K562 (cell line): ENCODE results near the gene SPINT3. TPM values are rescaled to one million over a fixed set of nuclear protein-coding genes. Genes with fewer than 3 reads are reported as not detected.
A peak's percentile ranks its signal among the peaks of the same experiment; 100 is the strongest.

Experiments used
- CAMTA2 ChIP-seq: fragments of 250-450 bp; sonication (Bioruptor Pico); conservative IDR thresholded peaks from 2 replicates; pipeline ENCODE4 v1.5.1; 2022
- CGGBP1 ChIP-seq: fragments of 250-450 bp; sonication (Bioruptor Pico); IDR thresholded peaks from 2 replicates; pipeline ENCODE4 v1.9.0; 2021; ENCODE audit warnings: mild to moderate bottlenecking
- CSDE1 ChIP-seq, 2 experiments: fragments of 450-650 bp; IDR thresholded peaks; 2 replicates each; pipeline ENCODE4 v1.6.1; 2016; ENCODE audit warnings: mild to moderate bottlenecking in 1 of 2
- HOXB6 ChIP-seq: fragments of 250-450 bp; sonication (Bioruptor Pico); IDR thresholded peaks from 2 replicates; pipeline ENCODE4 v1.5.1; 2022; ENCODE audit warnings: mild to moderate bottlenecking, borderline replicate concordance
- JUNB ChIP-seq: fragments of 450-650 bp; formaldehyde crosslinking; conservative IDR thresholded peaks from 2 replicates; pipeline ENCODE4 v1.4.0; 2020; ENCODE audit warnings: mild to moderate bottlenecking
- MAFF ChIP-seq: IDR thresholded peaks from 2 replicates; pipeline ENCODE4 v1.6.1; 2012; ENCODE audit warnings: low read length, improper control_type of control experiment
- MECOM ChIP-seq: fragments of 250-450 bp; sonication (Bioruptor Pico); IDR thresholded peaks from 2 replicates; pipeline ENCODE4 v1.8.0; 2022; ENCODE audit warnings: inconsistent platforms
- SMAD1 ChIP-seq: fragments of 150-350 bp; IDR thresholded peaks from 2 replicates; pipeline ENCODE4 v1.6.1; 2014; ENCODE audit warnings: low read length, low read depth; ENCODE audit not compliant: partially characterized antibody
- SMAD4 ChIP-seq: fragments of 250-450 bp; sonication (Bioruptor Pico); conservative IDR thresholded peaks from 2 replicates; pipeline ENCODE4 v1.8.0; 2021; ENCODE audit warnings: inconsistent platforms, mild to moderate bottlenecking, moderate library complexity
- SMARCC2 ChIP-seq: fragments of 450-650 bp; IDR thresholded peaks from 2 replicates; pipeline ENCODE4 v1.6.1; 2017; ENCODE audit warnings: antibody characterized with exemption, moderate library complexity, mild to moderate bottlenecking, low read depth
- SP1 ChIP-seq: sonication (generic); formaldehyde crosslinking; IDR thresholded peaks from 2 replicates; pipeline ENCODE4 v1.8.1; 2022; ENCODE audit warnings: mild to moderate bottlenecking, missing genetic modification reagents
- SP2 ChIP-seq: IDR thresholded peaks from 2 replicates; pipeline ENCODE4 v1.6.1; 2011; ENCODE audit warnings: mild to moderate bottlenecking, low read depth, low read length, moderate library complexity; ENCODE audit not compliant: poor library complexity, severe bottlenecking; ENCODE audit errors: extremely low read depth
- STAG1 ChIP-seq: sonication (generic); formaldehyde crosslinking; IDR thresholded peaks from 2 replicates; pipeline ENCODE4 v1.5.0; 2020; ENCODE audit warnings: missing genetic modification reagents, borderline replicate concordance
- STAT5B ChIP-seq: fragments of 250-450 bp; sonication (Bioruptor Pico); IDR thresholded peaks from 2 replicates; pipeline ENCODE4 v1.8.0; 2021; ENCODE audit warnings: mild to moderate bottlenecking, inconsistent platforms
- TEAD2 ChIP-seq: fragments of 450-650 bp; IDR thresholded peaks from 2 replicates; pipeline ENCODE4 v1.6.1; 2016; ENCODE audit warnings: missing genetic modification characterization, control low read depth, missing compliant biosample characterization
- TFAM ChIP-seq: fragments of 250-450 bp; sonication (Bioruptor Pico); conservative IDR thresholded peaks from 2 replicates; pipeline ENCODE4 v1.5.0; 2021; ENCODE audit warnings: mild to moderate bottlenecking, moderate library complexity
- TRIM28 ChIP-seq: fragments of 450-650 bp; IDR thresholded peaks from 2 replicates; pipeline ENCODE4 v1.6.1; 2017
- YBX1 ChIP-seq: fragments of 450-650 bp; IDR thresholded peaks from 2 replicates; pipeline ENCODE4 v1.7.1; 2016; ENCODE audit warnings: mild to moderate bottlenecking
- ZNF197 ChIP-seq: fragments of 200-800 bp; sonication (Bioruptor generic); IDR thresholded peaks from 2 replicates; pipeline ENCODE4 v1.6.1; 2016; ENCODE audit warnings: low read depth, missing genetic modification characterization, missing compliant biosample characterization
- ZNF511 ChIP-seq: sonication (generic); formaldehyde crosslinking; IDR thresholded peaks from 2 replicates; pipeline ENCODE4 v1.8.0; 2022; ENCODE audit warnings: mild to moderate bottlenecking, missing genetic modification reagents
- ZNF77 ChIP-seq: fragments of 250-450 bp; sonication (Bioruptor Pico); IDR thresholded peaks from 2 replicates; pipeline ENCODE4 v1.5.0; 2020
- polyA plus RNA-seq, 8 experiments: library from polyadenylated mRNA; depleted of rRNA in 4 of 8; stranded (reverse) in 5 of 8; unstranded in 3 of 8; fragments of >200 nt; fragmentation: Nextera tagmentation in 2 of 8; fragmentation: Illumina TruSeq in 1 of 8; extraction: Ambion mirVana in 2 of 8; extraction: Trizol in 1 of 8; gene quantifications; 2 replicates each; pipeline versions ENCODE4 v1.2.1 to v1.2.3, GENCODE V29; 2011 to 2014; ENCODE audit warnings: inconsistent platforms in 1 of 8, missing spikeins in 1 of 8
- total RNA-seq, 7 experiments: library from RNA; depleted of rRNA in 6 of 7; stranded (reverse); fragments of >200 nt in 6 of 7; fragmentation: Illumina TruSeq in 2 of 7; extraction: Trizol in 2 of 7; gene quantifications; 2 replicates each; pipeline versions ENCODE4 v1.2.1 to v1.2.3, GENCODE V29; 2011 to 2021; ENCODE audit warnings: low replicate concordance in 1 of 7
- TF ChIP-seq, protein P1 (sequence below), 2 experiments: fragments of 450-650 bp in 1 of 2; IDR thresholded peaks; 2 replicates each; pipeline ENCODE4 v1.6.1; 2011 to 2017; ENCODE audit warnings: low read depth in 2 of 2, antibody characterized with exemption in 1 of 2, borderline replicate concordance in 1 of 2, low read length in 1 of 2, mild to moderate bottlenecking in 1 of 2, mixed read lengths in 1 of 2; ENCODE audit not compliant: control insufficient read depth in 1 of 2
- TF ChIP-seq, protein P2 (sequence below): sonication (generic); formaldehyde crosslinking; IDR thresholded peaks from 2 replicates; pipeline ENCODE4 v1.8.1; 2022; ENCODE audit warnings: missing genetic modification reagents

The SPINT3 gene
- total and polyA plus RNA-seq, 9 of the 15 experiments (the other 6 are each of a cell fraction or from before 2014, with no cell fraction given) = not detected

- TF ChIP-seq SMAD1 = no peak
- TF ChIP-seq TRIM28 = no peak
- TF ChIP-seq CGGBP1 (CRISPR knock-in tag) = no peak
- no peak for TF ChIP-seq CSDE1 (IDR thresholded peaks at IDR 0.05)
- TF ChIP-seq STAG1 (CRISPR knock-in tag) = no peak
- TF ChIP-seq JUNB (CRISPR knock-in tag) = no peak
- no peak for TF ChIP-seq YBX1
- no peak for TF ChIP-seq SMAD4 (CRISPR knock-in tag)
- TF ChIP-seq STAT5B (CRISPR knock-in tag) = no peak
- no peak for TF ChIP-seq HOXB6 (CRISPR knock-in tag)
- no peak for TF ChIP-seq ZNF511 (CRISPR knock-in tag)
- TF ChIP-seq SP1 (CRISPR knock-in tag) = no peak
- TF ChIP-seq SP2 = no peak
- TF ChIP-seq SMARCC2 = no peak
- peak; percentile 52; the same call in 1 of the 2 replicates for TF ChIP-seq ZNF197 (CRISPR knock-in tag)
- TF ChIP-seq, protein P1, sequence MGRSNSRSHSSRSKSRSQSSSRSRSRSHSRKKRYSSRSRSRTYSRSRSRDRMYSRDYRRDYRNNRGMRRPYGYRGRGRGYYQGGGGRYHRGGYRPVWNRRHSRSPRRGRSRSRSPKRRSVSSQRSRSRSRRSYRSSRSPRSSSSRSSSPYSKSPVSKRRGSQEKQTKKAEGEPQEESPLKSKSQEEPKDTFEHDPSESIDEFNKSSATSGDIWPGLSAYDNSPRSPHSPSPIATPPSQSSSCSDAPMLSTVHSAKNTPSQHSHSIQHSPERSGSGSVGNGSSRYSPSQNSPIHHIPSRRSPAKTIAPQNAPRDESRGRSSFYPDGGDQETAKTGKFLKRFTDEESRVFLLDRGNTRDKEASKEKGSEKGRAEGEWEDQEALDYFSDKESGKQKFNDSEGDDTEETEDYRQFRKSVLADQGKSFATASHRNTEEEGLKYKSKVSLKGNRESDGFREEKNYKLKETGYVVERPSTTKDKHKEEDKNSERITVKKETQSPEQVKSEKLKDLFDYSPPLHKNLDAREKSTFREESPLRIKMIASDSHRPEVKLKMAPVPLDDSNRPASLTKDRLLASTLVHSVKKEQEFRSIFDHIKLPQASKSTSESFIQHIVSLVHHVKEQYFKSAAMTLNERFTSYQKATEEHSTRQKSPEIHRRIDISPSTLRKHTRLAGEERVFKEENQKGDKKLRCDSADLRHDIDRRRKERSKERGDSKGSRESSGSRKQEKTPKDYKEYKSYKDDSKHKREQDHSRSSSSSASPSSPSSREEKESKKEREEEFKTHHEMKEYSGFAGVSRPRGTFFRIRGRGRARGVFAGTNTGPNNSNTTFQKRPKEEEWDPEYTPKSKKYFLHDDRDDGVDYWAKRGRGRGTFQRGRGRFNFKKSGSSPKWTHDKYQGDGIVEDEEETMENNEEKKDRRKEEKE (IDR thresholded peaks at IDR 0.05; ENCODE audit: borderline replicate concordance in 1 of 2, control insufficient read depth in 1 of 2, low read depth in 2 of 2, low read length in 1 of 2) = no peak
- TF ChIP-seq, protein P2, sequence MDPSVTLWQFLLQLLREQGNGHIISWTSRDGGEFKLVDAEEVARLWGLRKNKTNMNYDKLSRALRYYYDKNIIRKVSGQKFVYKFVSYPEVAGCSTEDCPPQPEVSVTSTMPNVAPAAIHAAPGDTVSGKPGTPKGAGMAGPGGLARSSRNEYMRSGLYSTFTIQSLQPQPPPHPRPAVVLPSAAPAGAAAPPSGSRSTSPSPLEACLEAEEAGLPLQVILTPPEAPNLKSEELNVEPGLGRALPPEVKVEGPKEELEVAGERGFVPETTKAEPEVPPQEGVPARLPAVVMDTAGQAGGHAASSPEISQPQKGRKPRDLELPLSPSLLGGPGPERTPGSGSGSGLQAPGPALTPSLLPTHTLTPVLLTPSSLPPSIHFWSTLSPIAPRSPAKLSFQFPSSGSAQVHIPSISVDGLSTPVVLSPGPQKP (CRISPR knock-in tag) = no peak
- no peak for TF ChIP-seq TFAM (CRISPR knock-in tag)
- TF ChIP-seq MAFF = no peak
- no peak for TF ChIP-seq TEAD2
- no peak for TF ChIP-seq MECOM (CRISPR knock-in tag)
- no peak for TF ChIP-seq CAMTA2
- TF ChIP-seq ZNF77 = no peak
These were observed 7.1 kb downstream of the SPINT3 start (continued) for GRCh38 chr20:45508068-45508886.
